IPS-20b (cell line): ENCODE results near the gene TCF4.

Experiments used
- H3K27ac ChIP-seq: one replicate; pipeline ENCODE4 v1.5.1; 2013; ENCODE audit warnings: low read length
- H3K27me3 ChIP-seq: 2 replicates; pipeline ENCODE4 v1.6.1; 2013; ENCODE audit warnings: mild to moderate bottlenecking, low read length, inconsistent platforms; ENCODE audit not compliant: insufficient read depth
- H3K36me3 ChIP-seq: 2 replicates; pipeline ENCODE4 v1.6.1; 2013; ENCODE audit warnings: low read depth, mild to moderate bottlenecking, inconsistent platforms, low read length, moderate library complexity; ENCODE audit not compliant: insufficient read depth
- H3K4me1 ChIP-seq: 2 replicates; pipeline ENCODE4 v1.6.1; 2013; ENCODE audit warnings: mild to moderate bottlenecking, control low read depth, inconsistent platforms, low read length, moderate library complexity; ENCODE audit not compliant: insufficient read depth
- H3K4me3 ChIP-seq: 2 replicates; pipeline ENCODE4 v1.5.1; 2013; ENCODE audit warnings: mild to moderate bottlenecking, low read length, inconsistent platforms
- H3K9ac ChIP-seq: 2 replicates; pipeline ENCODE4 v1.6.1; 2013; ENCODE audit warnings: low read depth, mild to moderate bottlenecking, inconsistent platforms, low read length, moderate library complexity
- H3K9me3 ChIP-seq: 2 replicates; pipeline ENCODE4 v1.6.1; 2013; ENCODE audit warnings: mild to moderate bottlenecking, low read depth, low read length, inconsistent platforms; ENCODE audit not compliant: insufficient read depth

The TCF4 gene

GRCh38 chr18:55337908-55338521 lies 250.0 kb downstream of the TCF4 start:
- Histone ChIP-seq H3K4me3 (no peak overlapping the region), H3K9me3 (no peaks in the 10 kb centered on the region), H3K36me3 (peaks cover 3% of the 10 kb centered on the region; the same call in 1 of the 2 replicates), H3K9ac (no peak overlapping the region), H3K27ac (no peak overlapping the region), H3K4me1 (peaks cover 14% of the 10 kb centered on the region; the same call in 1 of the 2 replicates), H3K27me3 (no peaks in the 10 kb centered on the region)

GRCh38 chr18:55337138-55337537 lies 250.9 kb downstream of the TCF4 start:
- Histone ChIP-seq H3K4me3 (no peak overlapping the region), H3K4me1 (peaks cover 14% of the 10 kb centered on the region; the same call in 1 of the 2 replicates), H3K27me3 (no peaks in the 10 kb centered on the region), H3K27ac (no peak overlapping the region), H3K9ac (no peak overlapping the region), H3K36me3 (peaks cover 3% of the 10 kb centered on the region; the same call in 1 of the 2 replicates), H3K9me3 (no peaks in the 10 kb centered on the region)

GRCh38 chr18:55336438-55337100 lies 251.4 kb downstream of the TCF4 start:
- Histone ChIP-seq H3K9ac (no peak overlapping the region), H3K9me3 (no peaks in the 10 kb centered on the region), H3K4me1 (peaks cover 14% of the 10 kb centered on the region; the same call in 1 of the 2 replicates), H3K27me3 (no peaks in the 10 kb centered on the region), H3K36me3 (peaks cover 3% of the 10 kb centered on the region; the same call in 1 of the 2 replicates), H3K4me3 (no peak overlapping the region), H3K27ac (no peak overlapping the region)

GRCh38 chr18:55334875-55335274 lies 253.1 kb downstream of the TCF4 start:
- no peaks in the 10 kb centered on the region for H3K9me3 ChIP-seq
- H3K9ac ChIP-seq = no peak overlapping the region
- H3K36me3 ChIP-seq = peaks cover 3% of the 10 kb centered on the region; the same call in 1 of the 2 replicates
- H3K4me3 ChIP-seq = no peak overlapping the region
- no peak overlapping the region for H3K27ac ChIP-seq
- peaks cover 13% of the 10 kb centered on the region; the same call in 1 of the 2 replicates for H3K4me1 ChIP-seq
- H3K27me3 ChIP-seq = no peaks in the 10 kb centered on the region

- Histone ChIP-seq H3K9me3 (no peaks in the 10 kb centered on the region), H3K36me3 (no peaks in the 10 kb centered on the region), H3K27me3 (no peaks in the 10 kb centered on the region), H3K4me1 (no peaks in the 10 kb centered on the region), H3K27ac (no peak overlapping the region), H3K4me3 (no peak overlapping the region), H3K9ac (no peak overlapping the region)
Observed at GRCh38 chr18:55331301-55331700, 256.7 kb downstream of the TCF4 start.

- no peak overlapping the region for H3K27ac ChIP-seq
Observed at GRCh38 chr18:55328301-55328700, 259.7 kb downstream of the TCF4 start.

GRCh38 chr18:55327454-55327853 lies 260.5 kb downstream of the TCF4 start:
- Histone ChIP-seq H3K27me3 (no peaks in the 10 kb centered on the region), H3K9me3 (no peaks in the 10 kb centered on the region), H3K27ac (no peak overlapping the region), H3K4me1 (peaks cover 15% of the 10 kb centered on the region; the same call in 1 of the 2 replicates), H3K36me3 (no peaks in the 10 kb centered on the region), H3K9ac (no peak overlapping the region), H3K4me3 (no peak overlapping the region)

More at GRCh38 chr18:55328301-55328700, 259.7 kb downstream of the TCF4 start:
- H3K9ac ChIP-seq = no peak overlapping the region
- H3K4me3 ChIP-seq = no peak overlapping the region
- H3K9me3 ChIP-seq = no peaks in the 10 kb centered on the region
- H3K4me1 ChIP-seq = peaks cover 9% of the 10 kb centered on the region; the same call in 1 of the 2 replicates
- no peaks in the 10 kb centered on the region for H3K27me3 ChIP-seq
- no peaks in the 10 kb centered on the region for H3K36me3 ChIP-seq

GRCh38 chr18:55326134-55326533 lies 261.9 kb downstream of the TCF4 start:
- Histone ChIP-seq H3K4me3 (no peak overlapping the region), H3K27ac (no peak overlapping the region), H3K36me3 (no peaks in the 10 kb centered on the region), H3K9ac (no peak overlapping the region), H3K9me3 (no peaks in the 10 kb centered on the region), H3K27me3 (no peaks in the 10 kb centered on the region), H3K4me1 (peaks cover 15% of the 10 kb centered on the region; the same call in 1 of the 2 replicates)

- Histone ChIP-seq H3K36me3 (no peaks in the 10 kb centered on the region), H3K27ac (no peak overlapping the region), H3K4me1 (peaks cover 15% of the 10 kb centered on the region; the same call in 1 of the 2 replicates), H3K4me3 (no peak overlapping the region), H3K9me3 (no peaks in the 10 kb centered on the region), H3K27me3 (no peaks in the 10 kb centered on the region), H3K9ac (no peak overlapping the region)
Observed at GRCh38 chr18:55324166-55324565, 263.8 kb downstream of the TCF4 start.

- peaks cover 15% of the 10 kb centered on the region; the same call in 1 of the 2 replicates for H3K4me1 ChIP-seq
- H3K36me3 ChIP-seq = no peaks in the 10 kb centered on the region
- H3K27ac ChIP-seq = no peak overlapping the region
- peak overlapping the region; percentile 78 for H3K4me3 ChIP-seq
- H3K27me3 ChIP-seq = no peaks in the 10 kb centered on the region
- no peaks in the 10 kb centered on the region for H3K9me3 ChIP-seq
- H3K9ac ChIP-seq = peak overlapping the region; percentile 45; the same call in 1 of the 2 replicates
Observed at GRCh38 chr18:55323051-55323994, 264.7 kb downstream of the TCF4 start.

GRCh38 chr18:55322178-55322735 lies 265.7 kb downstream of the TCF4 start:
- Histone ChIP-seq H3K9ac (peak overlapping the region; percentile 49; the same call in 1 of the 2 replicates), H3K9me3 (no peaks in the 10 kb centered on the region), H3K27me3 (no peaks in the 10 kb centered on the region), H3K27ac (no peak overlapping the region), H3K4me1 (peaks cover 20% of the 10 kb centered on the region; the same call in 1 of the 2 replicates), H3K4me3 (peak overlapping the region; percentile 78), H3K36me3 (no peaks in the 10 kb centered on the region)
